ENCODE results near the gene ADPRHL1.

Gene ADPRHL1

DNA sequence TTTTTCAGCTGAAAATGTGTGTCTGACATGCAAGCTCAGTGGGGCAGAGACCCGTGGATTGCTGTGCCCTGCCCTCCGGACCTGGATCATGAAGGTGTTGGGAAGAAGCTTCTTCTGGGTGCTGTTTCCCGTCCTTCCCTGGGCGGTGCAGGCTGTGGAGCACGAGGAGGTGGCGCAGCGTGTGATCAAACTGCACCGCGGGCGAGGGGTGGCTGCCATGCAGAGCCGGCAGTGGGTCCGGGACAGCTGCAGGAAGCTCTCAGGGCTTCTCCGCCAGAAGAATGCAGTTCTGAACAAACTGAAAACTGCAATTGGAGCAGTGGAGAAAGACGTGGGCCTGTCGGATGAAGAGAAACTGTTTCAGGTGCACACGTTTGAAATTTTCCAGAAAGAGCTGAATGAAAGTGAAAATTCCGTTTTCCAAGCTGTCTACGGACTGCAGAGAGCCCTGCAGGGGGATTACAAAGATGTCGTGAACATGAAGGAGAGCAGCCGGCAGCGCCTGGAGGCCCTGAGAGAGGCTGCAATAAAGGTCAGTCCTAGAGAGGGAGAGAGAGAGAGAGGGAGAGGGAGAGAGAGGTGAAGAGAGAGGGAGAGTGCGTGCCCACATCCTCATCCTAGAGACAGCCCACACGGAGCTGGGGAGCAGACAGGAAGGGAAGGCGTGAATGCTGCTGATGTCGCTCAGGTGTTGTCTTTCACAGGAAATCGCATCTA is 42.4 kb upstream of the ADPRHL1 start:
- TF ChIP-seq, protein P1, sequence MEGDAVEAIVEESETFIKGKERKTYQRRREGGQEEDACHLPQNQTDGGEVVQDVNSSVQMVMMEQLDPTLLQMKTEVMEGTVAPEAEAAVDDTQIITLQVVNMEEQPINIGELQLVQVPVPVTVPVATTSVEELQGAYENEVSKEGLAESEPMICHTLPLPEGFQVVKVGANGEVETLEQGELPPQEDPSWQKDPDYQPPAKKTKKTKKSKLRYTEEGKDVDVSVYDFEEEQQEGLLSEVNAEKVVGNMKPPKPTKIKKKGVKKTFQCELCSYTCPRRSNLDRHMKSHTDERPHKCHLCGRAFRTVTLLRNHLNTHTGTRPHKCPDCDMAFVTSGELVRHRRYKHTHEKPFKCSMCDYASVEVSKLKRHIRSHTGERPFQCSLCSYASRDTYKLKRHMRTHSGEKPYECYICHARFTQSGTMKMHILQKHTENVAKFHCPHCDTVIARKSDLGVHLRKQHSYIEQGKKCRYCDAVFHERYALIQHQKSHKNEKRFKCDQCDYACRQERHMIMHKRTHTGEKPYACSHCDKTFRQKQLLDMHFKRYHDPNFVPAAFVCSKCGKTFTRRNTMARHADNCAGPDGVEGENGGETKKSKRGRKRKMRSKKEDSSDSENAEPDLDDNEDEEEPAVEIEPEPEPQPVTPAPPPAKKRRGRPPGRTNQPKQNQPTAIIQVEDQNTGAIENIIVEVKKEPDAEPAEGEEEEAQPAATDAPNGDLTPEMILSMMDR (IDR thresholded peaks at IDR 0.05; ENCODE audit: insufficient read depth, low read length, missing control alignments), result no peak

DNA sequence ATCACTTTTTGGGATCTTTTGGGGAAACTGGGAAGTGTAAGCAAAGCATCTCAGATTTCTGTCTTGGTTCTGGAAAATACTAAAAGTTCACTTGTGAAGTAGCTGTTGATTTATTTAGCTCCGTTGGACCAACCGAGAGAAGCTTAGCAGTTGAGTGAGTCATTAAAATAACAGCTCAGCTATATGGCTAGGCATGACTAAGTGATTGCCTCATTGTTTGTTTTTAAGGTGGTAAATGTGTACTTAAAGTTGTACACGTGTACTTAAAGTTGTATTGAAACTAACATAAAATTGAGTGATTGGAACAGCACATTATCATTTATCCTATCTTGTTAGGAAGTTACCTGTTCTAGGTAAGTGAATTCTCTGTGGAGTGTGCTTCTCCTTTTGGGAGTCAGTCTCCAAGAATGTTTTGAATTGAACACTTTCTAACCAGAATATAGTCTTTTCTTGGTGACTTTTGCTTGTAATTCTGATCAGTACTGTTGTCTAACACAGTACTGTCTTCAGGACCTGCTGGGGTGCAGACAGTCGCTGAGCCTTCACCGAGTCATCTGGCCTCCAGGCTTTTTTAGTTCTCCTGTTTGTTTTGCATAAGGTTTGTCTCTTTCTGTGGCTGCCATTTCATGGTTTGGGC is 40.1 kb upstream of the ADPRHL1 start:
- H3K4me3 ChIP-seq (ENCODE audit: low read depth, low read length), result peak overlapping the region; percentile 45
- ChIA-PET CTCF (interaction anchor here (1.2 to 1.9 kb wide), 2 partner anchors 69 to 95 kb away, joined by 3 to 7 read pairs; no protein-coding TSS in a partner anchor), POLR2A (no interaction called here)
- peak; percentile 93 for DNase-seq (ENCODE audit: low read depth, low spot score)
- TF ChIP-seq, protein P1 (IDR thresholded peaks at IDR 0.05; ENCODE audit: insufficient read depth, low read length, missing control alignments), result no peak

More for the DNA sequence above, 42.4 kb upstream of the ADPRHL1 start:
- ChIA-PET POLR2A (interaction anchor here (1.0 kb wide), 1 partner anchor 33 kb away, joined by 5 read pairs; no protein-coding TSS in a partner anchor), CTCF (interaction anchor here (1.1 to 1.9 kb wide), 3 partner anchors 8 to 67 kb away, joined by 3 to 7 read pairs (median 5); no protein-coding TSS in a partner anchor)
- peak overlapping the region; percentile 31 for H3K4me3 ChIP-seq (ENCODE audit: low read depth, low read length)
- no peak for DNase-seq (ENCODE audit: low read depth, low spot score)

DNA sequence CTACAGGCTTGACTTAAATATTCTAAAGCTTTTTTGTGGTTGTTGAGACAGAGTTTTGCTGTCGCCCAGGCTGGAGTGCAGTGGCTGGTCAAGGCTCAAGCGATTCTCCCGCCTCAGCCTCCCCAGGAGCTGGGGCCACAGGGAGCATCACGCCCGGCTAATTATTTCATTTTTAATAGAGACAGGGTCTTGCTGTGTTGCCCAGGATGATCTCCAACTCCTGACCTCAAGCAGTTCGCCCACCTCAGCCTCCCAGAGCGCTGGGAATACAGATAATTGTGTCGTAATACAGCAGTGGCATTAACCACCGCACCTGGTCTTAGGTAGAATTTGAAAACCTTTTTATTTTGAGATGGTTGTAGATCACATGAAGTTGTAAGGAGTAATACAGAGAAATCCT is 38.7 kb upstream of the ADPRHL1 start:
- ChIA-PET POLR2A (no interaction called here), CTCF (no interaction called here)
- DNase-seq (ENCODE audit: low read depth, low spot score), result no peak
- TF ChIP-seq, protein P1 (IDR thresholded peaks at IDR 0.05; ENCODE audit: insufficient read depth, low read length, missing control alignments), result no peak
- H3K4me3 ChIP-seq (ENCODE audit: low read depth, low read length), result peak overlapping the region; percentile 75

DNA sequence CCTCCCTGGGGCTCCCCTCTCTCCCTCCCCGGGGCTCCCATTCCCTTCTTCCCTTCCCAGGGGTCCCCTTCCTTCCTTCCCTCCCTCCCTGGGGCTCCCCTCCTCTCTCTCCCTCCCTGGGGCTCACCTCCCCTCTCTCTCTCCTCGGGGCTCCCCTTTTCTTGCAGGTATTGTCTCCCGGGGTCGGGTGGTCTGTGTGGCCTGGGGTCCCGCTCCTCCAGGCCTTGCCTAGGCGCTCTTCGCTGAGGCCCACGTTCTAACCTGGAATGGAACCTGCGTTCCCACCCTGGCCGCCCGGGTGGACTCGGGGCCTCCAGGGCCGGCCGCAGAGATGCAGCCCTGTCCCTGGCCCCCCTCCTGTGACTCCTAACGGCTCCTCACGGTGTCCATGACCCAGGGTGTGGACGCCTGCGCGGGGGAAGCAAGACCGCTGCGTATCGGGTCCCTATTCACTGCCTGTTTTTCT is 38.2 kb upstream of the ADPRHL1 start:
- TF ChIP-seq, protein P1 (IDR thresholded peaks at IDR 0.05; ENCODE audit: insufficient read depth, low read length, missing control alignments), result no peak
- ChIA-PET POLR2A (no interaction called here), CTCF (no interaction called here)
- no peak for DNase-seq (ENCODE audit: low read depth, low spot score)
- peak overlapping the region; percentile 75 for H3K4me3 ChIP-seq (ENCODE audit: low read depth, low read length)

DNA sequence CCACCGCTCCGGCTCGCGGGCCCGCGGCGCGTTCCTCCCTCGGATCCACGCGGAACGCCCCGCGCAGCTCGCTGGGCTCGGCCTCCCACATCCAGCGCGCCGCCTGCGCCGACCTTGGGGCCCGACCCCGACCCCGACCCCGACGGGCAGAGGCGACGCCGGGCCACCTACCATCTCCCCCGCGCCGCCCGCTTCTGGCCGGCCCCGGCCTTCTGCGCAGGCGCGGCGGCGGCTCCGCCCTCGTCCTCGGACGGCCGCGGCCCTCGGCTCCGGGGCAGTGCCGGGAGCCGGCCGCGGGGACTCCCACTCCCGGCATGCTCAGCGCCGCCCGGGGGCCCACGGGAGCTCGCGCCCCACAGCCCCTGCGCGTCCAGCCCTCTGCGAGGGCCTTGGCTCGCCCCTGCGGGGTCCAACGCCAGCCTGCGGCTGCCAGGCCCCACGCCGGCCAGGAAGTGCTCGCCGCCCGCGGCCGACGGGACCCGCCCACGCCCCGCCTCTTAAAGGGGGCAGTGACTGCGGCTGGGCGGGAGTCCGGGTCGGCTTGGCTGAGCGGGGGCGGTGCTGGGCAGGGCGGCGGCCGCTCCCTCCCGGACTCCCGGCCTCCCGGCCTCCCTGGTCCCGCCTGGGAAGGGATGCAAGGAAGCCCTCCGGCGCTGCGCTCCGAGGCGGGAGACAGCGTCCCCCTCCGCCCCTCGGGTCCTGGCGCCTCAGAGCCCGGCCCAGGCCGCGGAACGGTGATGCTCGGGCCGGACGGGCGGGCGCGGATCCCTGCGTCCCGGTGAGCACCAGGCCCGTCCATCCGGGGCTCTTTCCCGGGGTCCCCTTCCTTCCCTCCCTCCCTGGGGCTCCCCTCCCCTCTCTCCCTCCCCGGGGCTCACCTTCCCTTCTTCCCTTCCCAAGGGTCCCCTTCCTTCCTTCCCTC is 37.5 kb upstream of the ADPRHL1 start, which contains the start of gene DCUN1D2:
TSS of gene DCUN1D2 (minus strand) at position 216 of the 922 bp plus-strand sequence. CDS start at position 174, 42 bp downstream.
- TF ChIP-seq, protein P1 (IDR thresholded peaks at IDR 0.05; ENCODE audit: insufficient read depth, low read length, missing control alignments), result no peak
- H3K4me3 ChIP-seq (ENCODE audit: low read depth, low read length), result peak within 1 kb of the TSS; percentile 75
- POLR2A ChIA-PET, result interaction anchor here (1.0 kb wide), 1 partner anchor 13 kb away, joined by 3 read pairs; no protein-coding TSS in a partner anchor
- DNase-seq (ENCODE audit: low read depth, low spot score), result peak; percentile 53
- CTCF ChIA-PET, result interaction anchor here (0.6 to 1.6 kb wide), 4 partner anchors 10 to 40 kb away, joined by 3 to 4 read pairs (median 4); no protein-coding TSS in a partner anchor
